Stimulated activated CD4-positive, alpha-beta T cell treated with anti-CD3 and anti-CD28 coated beads, Interleukin-4, amount 100 ng/mL, for 24 hours (primary cell): ENCODE data around the gene PALM2AKAP2.

Experiments
- DNase-seq: peaks from one replicate; pipeline ENCODE4 v3.0.0-alpha.2; 2020

PALM2AKAP2 gene

DNA sequence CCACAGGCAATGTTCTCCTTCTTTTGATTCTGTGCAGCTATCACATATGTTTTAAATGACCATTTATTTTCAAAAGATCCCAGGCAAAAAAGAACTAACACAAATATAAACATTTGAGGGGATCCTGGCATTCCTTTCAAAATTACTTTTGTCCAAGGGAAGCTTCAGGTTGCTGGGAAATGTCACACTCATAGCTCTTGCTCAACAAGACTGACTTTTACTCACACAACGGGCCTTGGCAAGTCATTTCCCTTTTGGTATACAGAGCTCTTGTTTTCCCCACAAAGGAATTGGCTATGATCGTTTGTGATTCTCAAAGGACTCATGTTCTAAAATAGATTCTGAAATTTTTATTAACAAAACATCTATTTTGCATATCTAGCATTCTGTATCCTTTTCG lies 4.5 kb upstream of the PALM2AKAP2 start:
- no peak for DNase-seq

GRCh38 chr9:109776391-109776790 lies 3.6 kb upstream of the PALM2AKAP2 start:
- DNase-seq = no peak

DNA sequence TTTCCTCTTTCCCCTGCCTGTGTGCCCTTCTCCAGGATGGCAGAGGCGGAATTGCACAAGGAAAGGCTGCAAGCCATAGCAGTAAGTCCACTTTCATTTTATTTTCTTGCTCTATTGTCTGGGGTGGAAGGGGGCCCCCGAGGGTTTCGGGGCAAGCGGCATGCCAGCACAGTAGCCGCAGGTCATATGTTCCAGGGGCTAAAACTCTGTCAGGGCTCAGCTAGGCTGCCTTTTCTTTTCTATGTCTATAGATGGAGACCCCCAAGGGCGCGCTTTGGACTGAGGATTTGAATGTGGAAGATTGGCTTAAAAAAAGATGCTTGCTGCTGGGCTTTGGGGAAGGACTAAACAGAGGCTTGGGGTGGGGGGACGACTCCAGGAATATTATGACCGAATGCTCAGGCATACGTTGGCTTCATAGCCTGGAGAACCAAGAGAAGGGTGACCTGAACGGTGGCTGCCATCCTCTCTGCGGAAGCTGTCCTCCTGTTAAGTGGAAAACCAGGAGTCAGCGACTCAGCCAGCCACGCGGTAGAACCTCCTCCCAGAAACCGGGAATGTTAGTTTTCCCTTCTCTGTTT lies 545 bp downstream of the PALM2AKAP2 start:
- no peak for DNase-seq

DNA sequence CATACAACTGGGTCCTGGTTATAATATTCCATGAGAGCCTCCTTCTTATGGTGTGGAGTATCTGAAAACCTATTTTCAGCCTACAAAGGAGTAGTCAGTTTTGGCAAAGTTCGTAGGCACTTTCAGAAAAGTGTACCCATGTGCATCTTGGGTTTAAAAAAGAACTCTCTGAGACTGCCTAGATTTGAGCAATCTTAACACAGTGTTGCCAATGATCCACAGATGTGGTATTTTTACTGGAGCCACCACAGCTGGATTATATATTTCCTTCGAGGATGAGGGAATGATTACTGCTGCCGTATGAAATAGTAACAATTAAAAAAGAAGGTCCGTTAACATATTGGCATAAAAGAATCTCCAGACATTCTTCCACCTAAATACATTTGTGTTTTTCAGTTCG lies 1.1 kb downstream of the PALM2AKAP2 start:
- DNase-seq = no peak

DNA sequence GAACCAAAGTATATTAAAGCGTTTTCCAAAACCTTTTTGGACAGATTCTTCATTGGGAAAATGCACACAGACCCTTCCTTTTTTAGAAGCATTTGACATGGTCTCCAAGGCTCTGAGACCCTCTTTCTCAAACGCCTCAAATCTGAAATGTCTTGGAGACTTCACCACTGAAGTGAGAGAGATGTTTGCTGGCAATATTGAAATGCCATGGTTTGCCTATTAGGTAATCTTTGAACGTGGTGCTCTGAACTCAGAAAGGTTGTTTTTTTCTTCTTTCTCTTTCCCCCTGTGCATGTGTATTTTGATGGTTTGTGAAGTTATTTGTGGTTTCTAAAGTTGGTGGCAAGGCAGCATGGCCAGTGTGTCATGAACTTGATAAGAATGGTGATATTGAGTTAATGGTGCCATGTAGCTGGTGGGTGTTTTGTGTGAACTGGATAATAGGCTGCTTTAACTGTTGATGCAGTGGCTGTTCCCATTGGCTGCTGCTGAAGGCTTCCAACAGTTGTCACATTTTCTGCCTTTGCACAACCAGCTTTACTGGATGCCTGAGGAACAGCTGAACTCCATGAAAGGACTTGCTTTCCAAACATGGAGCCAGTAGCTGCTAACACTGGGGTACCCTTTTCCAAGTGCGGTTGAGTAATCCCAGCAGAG lies 1.7 kb downstream of the PALM2AKAP2 start:
- no peak for DNase-seq

DNA sequence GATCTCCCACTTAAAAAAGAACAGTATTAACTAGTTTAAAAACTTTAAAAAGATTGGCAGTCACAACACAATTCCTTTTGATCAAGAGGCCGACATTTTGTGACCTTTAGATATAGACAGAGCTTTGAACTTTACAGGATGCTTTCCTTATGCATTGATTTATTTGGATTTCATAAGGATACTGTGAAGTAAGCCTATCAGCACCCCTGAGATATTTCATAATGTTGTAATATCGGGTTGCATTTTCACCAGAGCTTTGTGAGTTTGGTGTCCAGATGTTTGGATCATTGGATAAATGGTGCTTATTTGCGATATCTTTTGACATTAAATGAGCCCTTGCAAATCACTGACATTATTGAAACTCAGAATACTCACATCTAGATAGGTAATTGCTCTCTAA lies 7.7 kb downstream of the PALM2AKAP2 start:
- DNase-seq = no peak

DNA sequence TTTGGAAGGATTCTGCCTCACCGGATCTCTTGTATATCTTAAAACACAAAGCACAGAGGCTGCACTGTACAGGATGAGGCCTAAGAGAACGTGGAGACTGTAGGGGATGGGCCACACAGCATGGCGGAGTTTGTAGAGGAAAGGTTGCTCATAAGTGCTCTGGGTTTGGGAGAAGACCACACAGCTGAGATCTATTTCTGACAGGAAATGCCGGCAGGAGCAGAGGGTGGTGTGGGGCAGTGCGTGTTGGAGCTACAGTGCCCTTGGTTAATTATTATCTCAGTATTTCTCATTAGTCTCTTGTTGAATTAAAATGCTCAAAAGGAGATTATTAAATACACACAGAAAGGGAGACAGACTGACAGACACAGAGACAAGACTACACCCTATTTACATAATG lies 9.6 kb downstream of the PALM2AKAP2 start:
- no peak for DNase-seq

DNA sequence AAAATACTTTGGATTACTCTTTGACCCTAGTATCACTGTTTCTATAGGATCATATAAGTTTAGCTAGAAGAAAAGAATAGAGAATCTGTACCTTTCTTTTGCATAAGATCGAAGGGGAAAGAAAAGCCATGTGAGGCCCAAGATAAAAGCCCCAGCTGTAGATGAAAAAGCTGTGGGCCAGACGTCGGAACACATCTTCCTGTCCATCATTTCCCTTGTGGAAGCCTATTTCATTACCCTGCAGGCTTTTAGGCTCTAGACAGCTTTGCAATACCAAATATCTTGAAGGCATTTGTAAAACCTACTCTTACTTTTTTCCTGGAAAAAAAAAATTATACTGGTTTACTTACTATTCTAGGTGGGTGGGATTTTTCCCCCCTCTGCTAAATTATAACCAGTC lies 10.0 kb downstream of the PALM2AKAP2 start:
- no peak for DNase-seq

DNA sequence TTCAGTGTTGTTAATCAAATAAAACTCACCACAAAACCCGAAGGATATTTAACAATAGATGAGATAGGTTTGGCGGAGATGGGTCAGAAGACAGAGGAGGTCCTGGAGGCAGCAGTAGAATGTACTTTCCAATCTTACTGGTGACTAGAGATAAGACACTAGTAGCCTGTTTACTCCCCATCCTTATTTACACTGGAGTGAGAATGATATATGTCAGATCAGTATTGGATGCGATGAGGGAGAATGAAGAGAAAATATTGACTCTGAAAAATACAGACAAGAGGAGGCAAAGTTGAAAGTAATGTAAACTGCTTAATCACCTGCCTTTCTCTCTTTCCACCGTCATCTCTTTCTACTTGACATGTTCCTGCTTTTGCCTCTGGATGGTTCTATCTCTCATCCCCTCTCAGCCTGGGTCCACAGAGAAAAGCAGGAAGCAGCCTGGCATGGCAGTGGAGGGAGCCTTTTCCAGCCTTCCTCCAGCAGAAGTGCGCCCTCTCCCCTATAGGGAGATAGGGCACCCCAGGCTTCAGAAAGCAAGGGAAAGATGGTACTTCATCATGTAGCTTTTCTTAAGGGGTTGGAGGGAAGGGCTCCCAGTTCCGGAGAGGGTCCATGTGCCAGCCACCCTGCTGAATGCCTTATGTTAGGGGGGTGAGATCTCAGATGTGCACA lies 11.1 kb downstream of the PALM2AKAP2 start:
- DNase-seq = no peak

- no peak for DNase-seq
These were observed 11.7 kb downstream of the PALM2AKAP2 start for GRCh38 chr9:109791747-109792146.

DNA sequence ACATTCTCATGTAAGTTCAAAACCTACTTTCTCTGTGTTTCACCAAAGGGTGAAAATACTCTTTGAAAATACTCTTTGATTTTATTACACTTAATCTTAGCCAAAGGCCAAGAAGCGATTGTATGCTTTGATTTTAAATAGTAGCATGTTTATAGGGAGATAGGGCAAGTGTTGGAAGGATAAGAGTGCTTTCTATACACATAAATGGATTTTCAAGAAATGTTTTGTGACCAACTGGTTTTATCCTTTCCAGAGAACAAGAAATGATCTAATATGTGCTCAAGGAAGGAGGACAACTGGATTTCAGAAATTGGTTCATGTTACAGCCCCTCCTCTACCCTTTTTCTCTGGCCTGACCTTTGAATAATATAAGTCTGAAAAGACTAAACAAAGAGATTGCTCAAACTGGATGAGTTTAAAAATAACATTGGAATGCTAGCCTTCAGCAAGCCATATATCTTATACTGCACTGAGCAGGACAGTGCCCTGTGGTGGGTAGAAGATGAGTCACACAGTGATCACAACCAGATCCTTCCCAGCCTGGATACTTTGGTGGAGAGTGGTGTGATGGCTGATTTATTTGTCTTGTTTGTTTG lies 13.1 kb downstream of the PALM2AKAP2 start:
- DNase-seq = no peak

DNA sequence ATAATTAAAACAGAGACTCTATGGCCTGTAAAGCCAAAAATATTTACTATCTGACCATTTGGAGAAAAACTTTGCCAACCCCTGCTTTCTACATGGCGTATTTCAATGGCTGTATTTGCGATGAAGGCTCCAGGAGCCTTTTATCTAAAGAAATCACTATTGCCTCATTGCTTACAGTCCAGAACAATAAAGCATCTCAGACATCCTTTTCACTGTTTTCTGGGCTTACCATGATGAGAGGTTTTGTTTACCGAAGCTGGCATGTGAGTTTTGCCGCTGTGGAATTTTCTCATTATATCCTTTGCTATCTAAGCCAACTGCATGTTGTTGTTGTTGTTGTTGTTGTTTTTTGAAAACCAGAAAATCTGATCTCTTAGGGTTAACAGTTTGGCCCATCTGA lies 13.9 kb downstream of the PALM2AKAP2 start:
- no peak for DNase-seq

GRCh38 chr9:109794361-109795012 lies 14.5 kb downstream of the PALM2AKAP2 start:
- DNase-seq = no peak

DNA sequence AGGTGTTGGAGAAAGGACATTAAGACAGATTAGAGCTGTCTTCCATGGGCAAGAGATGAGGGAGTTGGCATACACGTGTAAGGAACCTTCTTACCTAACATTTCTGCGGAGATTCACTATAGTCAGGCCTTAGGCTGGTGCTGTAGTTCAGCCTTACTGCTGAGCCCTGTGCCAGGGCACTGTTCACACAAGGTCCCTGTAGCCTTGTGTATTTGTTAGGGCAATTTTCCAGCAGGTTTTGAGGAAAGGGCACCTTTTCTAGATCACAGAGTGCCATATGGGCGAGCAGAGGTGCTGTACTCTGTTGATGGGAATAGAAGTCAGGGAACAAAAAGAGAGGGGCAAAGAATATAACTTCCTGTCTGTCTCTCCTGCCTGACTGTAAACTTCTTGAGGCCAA lies 15.6 kb downstream of the PALM2AKAP2 start:
- no peak for DNase-seq

DNA sequence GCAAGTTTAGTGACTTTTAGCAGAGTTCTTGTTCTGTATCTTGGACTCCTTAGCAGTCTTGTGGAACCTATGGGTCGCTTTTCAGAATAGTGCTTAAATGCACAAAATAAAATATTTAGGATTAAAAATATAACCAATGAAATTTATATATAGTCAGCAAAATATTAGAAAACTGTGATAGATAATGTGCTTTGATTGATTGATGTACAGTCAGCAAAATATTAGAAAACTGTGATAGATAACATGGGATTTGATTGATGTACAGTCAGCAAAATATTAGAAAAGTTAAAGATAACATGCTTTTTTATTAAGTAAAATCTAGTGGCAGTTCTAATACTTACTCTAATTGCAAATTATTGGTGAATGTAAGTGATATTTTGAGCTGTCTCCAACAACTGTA lies 16.1 kb downstream of the PALM2AKAP2 start:
- DNase-seq = no peak

DNA sequence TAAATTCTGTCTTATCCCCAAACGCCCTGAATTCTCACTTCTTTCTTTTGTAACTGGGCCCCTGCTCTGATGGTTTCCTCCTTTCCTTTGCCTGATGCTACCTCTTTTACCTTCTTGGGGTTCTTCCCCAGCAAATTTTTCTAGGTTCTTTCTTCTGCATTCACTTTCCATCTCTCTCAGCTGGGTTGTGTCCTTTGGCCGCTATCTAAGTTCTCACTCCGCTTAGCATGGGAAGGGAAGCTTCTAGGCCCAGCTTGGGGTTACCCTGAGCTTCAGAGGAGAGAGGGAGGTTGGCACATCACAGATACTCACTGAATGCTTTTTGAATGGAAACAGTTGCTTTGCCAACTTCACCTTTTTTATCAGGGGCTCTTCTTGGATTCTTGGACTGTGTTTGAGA lies 17.0 kb downstream of the PALM2AKAP2 start:
- no peak for DNase-seq

- DNase-seq = no peak
These were observed 17.5 kb downstream of the PALM2AKAP2 start for GRCh38 chr9:109797509-109797908.

GRCh38 chr9:109799141-109799540 lies 19.1 kb downstream of the PALM2AKAP2 start:
- no peak for DNase-seq

GRCh38 chr9:109799792-109800191 lies 19.8 kb downstream of the PALM2AKAP2 start:
- DNase-seq = no peak

- DNase-seq = no peak
These were observed 21.5 kb downstream of the PALM2AKAP2 start for GRCh38 chr9:109801484-109801883.

GRCh38 chr9:109802491-109802890 lies 22.5 kb downstream of the PALM2AKAP2 start:
- no peak for DNase-seq

- DNase-seq = no peak
These were observed 25.1 kb downstream of the PALM2AKAP2 start for GRCh38 chr9:109805050-109805449.

DNA sequence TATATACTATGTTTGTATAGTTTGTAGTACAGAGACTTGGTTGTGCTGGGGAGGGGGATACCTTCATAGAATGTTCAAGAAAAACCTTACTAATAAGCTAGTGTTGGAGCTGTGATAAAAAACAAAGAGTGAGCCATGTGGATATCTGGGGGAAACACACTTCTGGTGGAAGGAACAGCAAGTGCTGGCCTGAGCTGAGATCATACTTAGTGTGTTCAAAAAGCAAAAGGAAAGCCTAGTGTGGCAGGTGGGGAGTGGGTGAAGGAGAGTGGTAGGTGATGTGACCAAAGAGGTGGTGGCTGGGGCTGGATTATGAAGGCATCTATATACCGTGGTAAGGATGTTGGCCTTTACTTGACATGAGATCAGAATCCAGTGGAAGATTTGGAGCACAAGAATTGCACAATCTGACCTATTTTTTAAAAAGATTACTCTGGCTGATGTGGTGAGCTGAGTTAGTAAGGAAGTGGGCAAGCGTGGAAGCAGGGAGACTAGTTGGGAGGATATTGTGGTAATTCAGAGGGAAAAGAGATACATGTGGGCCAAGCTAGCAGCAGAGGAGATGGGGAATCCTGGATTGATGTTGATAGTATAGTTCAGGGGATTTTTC lies 26.6 kb downstream of the PALM2AKAP2 start:
- DNase-seq = no peak
